HepG2 (cell line): ENCODE data around the gene ANK3. TPM values are rescaled to one million over a fixed set of nuclear protein-coding genes. Genes with fewer than 3 reads are reported as not detected.

Source experiments
- ATAC-seq: fragments of 200-7000 bp; cut with Tn5 transposase; 3 replicates; pipeline ENCODE4 v1.9.1; 2020; ENCODE audit warnings: mild to moderate bottlenecking, moderate library complexity
- BruUV-seq: library from RNA; stranded (reverse); fragments of 400-500 nt; replicated peaks from 2 replicates; lab custom pipeline; 2021; lab: Mats Ljungman, UMichigan
- CTCF ChIA-PET: fragments of 300-600 bp; formaldehyde crosslinking; extraction: SDS; loops from one replicate; lab custom pipeline; 2021; ENCODE audit warnings: low total read pairs, inconsistent platforms, low intra/inter-chr PET ratio; lab: Yijun Ruan, JAX
- POLR2A ChIA-PET: fragments of 350-600 bp; sonication (Branson Sonifier 250); formaldehyde crosslinking; loops from one replicate; lab custom pipeline; 2020; ENCODE audit warnings: antibody characterized with exemption, inconsistent platforms; lab: Yijun Ruan, JAX
- DNase-seq: peaks from one replicate; pipeline ENCODE4 v3.0.0-alpha.2; 2015; ENCODE audit warnings: low spot score
- FAIRE-seq: peaks from 3 replicates; lab custom pipeline; 2011; peaks lifted over from hg19 to GRCh38; lab: Jason Lieb, UNC
- H2AFZ ChIP-seq: one replicate; pipeline ENCODE4 v1.6.1; 2011; ENCODE audit warnings: low read length, inconsistent platforms
- H3K27ac ChIP-seq: fragments of 300-600 bp; 3 replicates; pipeline ENCODE4 v1.8.0; 2011; ENCODE audit warnings: mixed run types, mild to moderate bottlenecking, mixed read lengths, low read length, inconsistent platforms; ENCODE audit not compliant: insufficient read depth; ENCODE audit errors: extremely low read length
- H3K27me3 ChIP-seq, 2 experiments: fragments of 200-600 bp in 1 of 2; 2 replicates in 1 of 2; 3 replicates in 1 of 2; pipeline versions ENCODE4 v1.6.0 to v1.8.0; 2011; ENCODE audit warnings: low read length in 2 of 2, mild to moderate bottlenecking in 2 of 2, moderate library complexity in 2 of 2, inconsistent platforms in 1 of 2; ENCODE audit not compliant: insufficient read depth in 2 of 2, control insufficient read depth in 1 of 2
- H3K36me3 ChIP-seq, 2 experiments: fragments of 200-600 bp in 1 of 2; replicated peaks in 1 of 2; 2 replicates in 1 of 2; 3 replicates in 1 of 2; pipeline versions ENCODE4 v1.5.1 to v1.8.0; 2011; ENCODE audit warnings: low read length in 2 of 2, inconsistent platforms in 1 of 2; ENCODE audit not compliant: insufficient read depth in 2 of 2, control insufficient read depth in 1 of 2
- H3K4me1 ChIP-seq: 2 replicates; pipeline ENCODE4 v1.5.1; 2012; ENCODE audit warnings: low read length, inconsistent platforms; ENCODE audit not compliant: insufficient read depth
- H3K4me2 ChIP-seq: 2 replicates; pipeline ENCODE4 v1.6.0; 2011; ENCODE audit warnings: low read depth, low read length, inconsistent platforms
- H3K4me3 ChIP-seq, 3 experiments: fragments of 200-600 bp in 1 of 3; sonication (generic), shearing (Covaris generic) in 1 of 3; replicated peaks in 1 of 3; 2 replicates each; pipeline ENCODE4 v1.5.1; 2011 to 2016; ENCODE audit warnings: low read length in 3 of 3, inconsistent platforms in 2 of 3, low read depth in 2 of 3, mild to moderate bottlenecking in 2 of 3, control low read depth in 1 of 3, mixed read lengths in 1 of 3; ENCODE audit not compliant: insufficient read depth in 1 of 3
- H3K79me2 ChIP-seq: one replicate; pipeline ENCODE4 v1.6.1; 2011; ENCODE audit warnings: low read length, inconsistent platforms; ENCODE audit not compliant: insufficient read depth
- H3K9ac ChIP-seq: 2 replicates; pipeline ENCODE4 v1.6.0; 2011; ENCODE audit warnings: mild to moderate bottlenecking, low read depth, low read length, inconsistent platforms; ENCODE audit not compliant: insufficient read depth
- H3K9me3 ChIP-seq: 2 replicates; pipeline ENCODE4 v1.5.1; 2012; ENCODE audit warnings: mild to moderate bottlenecking, low read length
- H4K20me1 ChIP-seq: 2 replicates; pipeline ENCODE4 v1.6.0; 2011; ENCODE audit warnings: inconsistent platforms, mild to moderate bottlenecking, low read length, moderate library complexity; ENCODE audit not compliant: insufficient read depth
- AGO1 ChIP-seq: fragments of 200-400 bp; formaldehyde crosslinking; IDR thresholded peaks from 2 replicates; pipeline ENCODE4 v1.6.1; 2017; ENCODE audit warnings: mild to moderate bottlenecking, low read depth, low read length, moderate library complexity; ENCODE audit not compliant: poor library complexity, severe bottlenecking
- ELF4 ChIP-seq: sonication (generic); formaldehyde crosslinking; IDR thresholded peaks from 2 replicates; pipeline ENCODE4 v1.5.0; 2020; ENCODE audit warnings: missing genetic modification reagents, mild to moderate bottlenecking, moderate library complexity, borderline replicate concordance
- MEF2D ChIP-seq: sonication (generic); formaldehyde crosslinking; IDR thresholded peaks from 2 replicates; pipeline ENCODE4 v1.5.1; 2020; ENCODE audit warnings: mild to moderate bottlenecking, missing genetic modification reagents
- MIER2 ChIP-seq: IDR thresholded peaks from 2 replicates; pipeline ENCODE4 v1.6.1; 2016; ENCODE audit warnings: missing biosample characterization, missing genetic modification reagents
- PCBP1 ChIP-seq: fragments of 200-400 bp; formaldehyde crosslinking; IDR thresholded peaks from 2 replicates; pipeline ENCODE4 v1.6.1; 2017; ENCODE audit warnings: mild to moderate bottlenecking, low read depth, low read length, borderline replicate concordance
- PPARG ChIP-seq: conservative IDR thresholded peaks from 2 replicates; pipeline ENCODE4 v1.6.1; 2016; ENCODE audit warnings: missing biosample characterization, missing genetic modification reagents
- whole genome bisulfite sequencing: methylation state at CpG from one replicate; pipeline ENCODE4 v1.1.6; 2017; ENCODE audit warnings: low lambda C conversion rate; 5-methylcytosine and 5-hydroxymethylcytosine counted together
- in situ Hi-C: cut with HindIII; loops from 2 replicates; pipeline ENCODE4 v1.10.0; 2017; ENCODE audit warnings: low pct_unique_long_range_greater_than_20kb; ENCODE audit not compliant: extremely low pct_ligation_motif_present
- intact Hi-C: fragments of 100-400 bp; cut with micrococcal nuclease; formaldehyde crosslinking; loops from one replicate; pipeline ENCODE4 v1.10.0; 2022; ENCODE audit not compliant: unreplicated experiment
- polyA plus RNA-seq, 8 experiments: library from polyadenylated mRNA; depleted of rRNA in 3 of 8; stranded (reverse) in 7 of 8; unstranded in 1 of 8; fragments of >200 nt; fragmentation: Illumina TruSeq in 4 of 8; extraction: Trizol in 4 of 8; gene quantifications; 2 replicates each; pipeline versions ENCODE4 v1.2.1 to v1.2.3, GENCODE V29; 2011 to 2016; ENCODE audit warnings: low read depth in 4 of 8, missing spikeins in 1 of 8, mixed read lengths in 1 of 8; ENCODE audit not compliant: insufficient read depth in 1 of 8
- total RNA-seq, 5 experiments: library from RNA; depleted of rRNA; stranded (reverse); fragments of >200 nt; fragmentation: Illumina TruSeq; extraction: Trizol; gene quantifications; 2 replicates each; pipeline ENCODE4 v1.2.3, GENCODE V29; 2016; ENCODE audit warnings: low read depth in 1 of 5
- TF ChIP-seq, protein P1 (sequence below): sonication (generic); formaldehyde crosslinking; IDR thresholded peaks from 2 replicates; pipeline ENCODE4 v1.5.0; 2020; ENCODE audit warnings: missing genetic modification reagents
- TF ChIP-seq, protein P2 (sequence below): IDR thresholded peaks from 2 replicates; pipeline ENCODE4 v1.6.1; 2012; ENCODE audit warnings: low read depth, low read length, improper control_type of control experiment
- TF ChIP-seq, protein P3 (sequence below): sonication (generic); formaldehyde crosslinking; IDR thresholded peaks from 2 replicates; pipeline ENCODE4 v1.8.0; 2022; ENCODE audit warnings: mild to moderate bottlenecking, missing genetic modification reagents, borderline replicate concordance
- TF ChIP-seq, protein P4 (sequence below): sonication (generic); formaldehyde crosslinking; IDR thresholded peaks from 2 replicates; pipeline ENCODE4 v1.5.1; 2020; ENCODE audit warnings: mild to moderate bottlenecking, missing genetic modification reagents, moderate library complexity

The ANK3 gene
- total and polyA plus RNA-seq, 2 of the 13 experiments (the other 11 are each of a cell fraction or from before 2014, with no cell fraction given): not detected

DNA sequence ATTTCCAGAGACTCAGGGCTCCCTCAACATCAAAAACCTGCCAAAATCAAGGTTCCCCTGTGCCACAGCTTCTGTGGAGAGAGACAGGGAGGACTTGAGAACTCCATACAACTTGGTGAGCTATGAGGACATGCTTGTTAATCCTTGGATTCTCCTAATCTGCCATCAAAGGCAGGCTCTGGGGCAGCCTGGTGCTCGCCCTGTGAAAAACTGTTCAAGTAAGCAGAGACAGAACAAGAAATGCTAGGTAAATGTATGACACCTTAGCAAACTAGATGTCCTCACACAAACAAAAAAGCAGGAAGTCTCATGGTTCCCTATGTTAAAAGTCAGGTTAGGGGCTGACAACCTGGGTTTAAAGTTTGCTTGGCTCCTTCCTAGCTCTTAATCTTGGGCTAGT is 73.6 kb downstream of the ANK3 start:
- Histone ChIP-seq H3K36me3 (no peaks in the 10 kb centered on the region), H3K4me3 (no peak overlapping the region), H3K79me2 (no peaks in the 10 kb centered on the region), H3K9me3 (no peaks in the 10 kb centered on the region), H3K4me2 (no peak overlapping the region), H3K27ac (no peak overlapping the region), H3K27me3 (no peaks in the 10 kb centered on the region; a peak in 1 of 5 replicates), H3K9ac (no peak overlapping the region), H3K4me1 (no peaks in the 10 kb centered on the region), H2AFZ (no peak overlapping the region), H4K20me1 (no peaks in the 10 kb centered on the region)
- in situ Hi-C loops (no loop called here), intact Hi-C loops (no loop called here)
- POLR2A ChIA-PET: no interaction called here
- FAIRE-seq (no peak), DNase-seq (no peak), ATAC-seq (no peak)
- 10% methylated on average over 1 of the region's 1 CpG for WGBS
- TF ChIP-seq PCBP1 (no peak), PPARG (CRISPR knock-in tag) (no peak), MEF2D (CRISPR knock-in tag) (no peak), MIER2 (CRISPR knock-in tag) (no peak), ELF4 (no peak), AGO1 (no peak)
- TF ChIP-seq, protein P1, sequence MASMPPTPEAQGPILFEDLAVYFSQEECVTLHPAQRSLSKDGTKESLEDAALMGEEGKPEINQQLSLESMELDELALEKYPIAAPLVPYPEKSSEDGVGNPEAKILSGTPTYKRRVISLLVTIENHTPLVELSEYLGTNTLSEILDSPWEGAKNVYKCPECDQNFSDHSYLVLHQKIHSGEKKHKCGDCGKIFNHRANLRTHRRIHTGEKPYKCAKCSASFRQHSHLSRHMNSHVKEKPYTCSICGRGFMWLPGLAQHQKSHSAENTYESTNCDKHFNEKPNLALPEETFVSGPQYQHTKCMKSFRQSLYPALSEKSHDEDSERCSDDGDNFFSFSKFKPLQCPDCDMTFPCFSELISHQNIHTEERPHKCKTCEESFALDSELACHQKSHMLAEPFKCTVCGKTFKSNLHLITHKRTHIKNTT: no peak
- BruUV-seq: no TSS peak
- CTCF ChIA-PET: no interaction called here

DNA sequence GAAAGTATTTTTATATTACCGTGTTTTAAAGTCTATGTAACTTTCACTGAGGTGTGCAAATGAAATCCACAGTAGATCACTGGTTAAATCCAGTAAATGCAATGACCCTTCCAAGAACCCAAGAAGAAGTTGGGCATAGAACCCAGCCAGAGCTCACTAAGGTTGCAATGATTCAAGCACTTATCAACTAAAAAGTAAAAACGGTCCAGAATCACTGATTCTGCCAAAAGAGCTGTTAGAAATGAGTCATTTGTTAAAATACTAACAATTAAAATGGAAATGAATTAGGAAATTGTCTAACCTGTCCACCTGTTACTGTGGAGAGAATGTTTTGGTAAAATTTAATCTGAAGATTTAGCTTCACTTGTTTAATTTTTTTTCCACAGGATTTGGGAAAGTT is 74.4 kb downstream of the ANK3 start:
- H2AFZ ChIP-seq: no peak overlapping the region
- no peak for FAIRE-seq
- no peak overlapping the region for H3K9ac ChIP-seq
- BruUV-seq: no TSS peak
- H3K27me3 ChIP-seq: no peaks in the 10 kb centered on the region
- no peak for DNase-seq
- no peaks in the 10 kb centered on the region for H3K9me3 ChIP-seq
- no peaks in the 10 kb centered on the region for H3K36me3 ChIP-seq
- no peaks in the 10 kb centered on the region for H3K79me2 ChIP-seq
- no peaks in the 10 kb centered on the region for H4K20me1 ChIP-seq
- WGBS: 0% methylated on average over 2 of the region's 2 CpGs
- no peak for ATAC-seq
- intact Hi-C loops (no loop called here), in situ Hi-C loops (no loop called here)
- H3K4me2 ChIP-seq: no peak overlapping the region
- H3K4me3 ChIP-seq: no peak overlapping the region
- H3K27ac ChIP-seq: no peak overlapping the region
- CTCF ChIA-PET: no interaction called here
- no peaks in the 10 kb centered on the region for H3K4me1 ChIP-seq
- POLR2A ChIA-PET: no interaction called here
- TF ChIP-seq, protein P2, sequence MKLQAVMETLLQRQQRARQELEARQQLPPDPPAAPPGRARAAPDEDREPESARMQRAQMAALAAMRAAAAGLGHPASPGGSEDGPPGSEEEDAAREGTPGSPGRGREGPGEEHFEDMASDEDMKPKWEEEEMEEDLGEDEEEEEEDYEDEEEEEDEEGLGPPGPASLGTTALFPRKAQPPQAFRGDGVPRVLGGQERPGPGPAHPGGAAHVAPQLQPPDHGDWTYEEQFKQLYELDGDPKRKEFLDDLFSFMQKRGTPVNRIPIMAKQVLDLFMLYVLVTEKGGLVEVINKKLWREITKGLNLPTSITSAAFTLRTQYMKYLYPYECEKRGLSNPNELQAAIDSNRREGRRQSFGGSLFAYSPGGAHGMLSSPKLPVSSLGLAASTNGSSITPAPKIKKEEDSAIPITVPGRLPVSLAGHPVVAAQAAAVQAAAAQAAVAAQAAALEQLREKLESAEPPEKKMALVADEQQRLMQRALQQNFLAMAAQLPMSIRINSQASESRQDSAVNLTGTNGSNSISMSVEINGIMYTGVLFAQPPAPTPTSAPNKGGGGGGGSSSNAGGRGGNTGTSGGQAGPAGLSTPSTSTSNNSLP: no peak
- TF ChIP-seq, protein P3, sequence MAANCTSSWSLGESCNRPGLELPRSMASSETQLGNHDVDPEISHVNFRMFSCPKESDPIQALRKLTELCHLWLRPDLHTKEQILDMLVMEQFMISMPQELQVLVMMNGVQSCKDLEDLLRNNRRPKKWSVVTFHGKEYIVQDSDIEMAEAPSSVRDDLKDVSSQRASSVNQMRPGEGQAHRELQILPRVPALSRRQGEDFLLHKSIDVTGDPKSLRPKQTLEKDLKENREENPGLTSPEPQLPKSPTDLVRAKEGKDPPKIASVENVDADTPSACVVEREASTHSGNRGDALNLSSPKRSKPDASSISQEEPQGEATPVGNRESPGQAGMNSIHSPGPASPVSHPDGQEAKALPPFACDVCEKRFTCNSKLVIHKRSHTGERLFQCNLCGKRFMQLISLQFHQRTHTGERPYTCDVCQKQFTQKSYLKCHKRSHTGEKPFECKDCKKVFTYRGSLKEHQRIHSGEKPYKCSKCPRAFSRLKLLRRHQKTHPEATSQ (CRISPR knock-in tag): no peak
- TF ChIP-seq, protein P4, sequence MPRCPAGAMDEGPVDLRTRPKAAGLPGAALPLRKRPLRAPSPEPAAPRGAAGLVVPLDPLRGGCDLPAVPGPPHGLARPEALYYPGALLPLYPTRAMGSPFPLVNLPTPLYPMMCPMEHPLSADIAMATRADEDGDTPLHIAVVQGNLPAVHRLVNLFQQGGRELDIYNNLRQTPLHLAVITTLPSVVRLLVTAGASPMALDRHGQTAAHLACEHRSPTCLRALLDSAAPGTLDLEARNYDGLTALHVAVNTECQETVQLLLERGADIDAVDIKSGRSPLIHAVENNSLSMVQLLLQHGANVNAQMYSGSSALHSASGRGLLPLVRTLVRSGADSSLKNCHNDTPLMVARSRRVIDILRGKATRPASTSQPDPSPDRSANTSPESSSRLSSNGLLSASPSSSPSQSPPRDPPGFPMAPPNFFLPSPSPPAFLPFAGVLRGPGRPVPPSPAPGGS (CRISPR knock-in tag): no peak
- no peak for TF ChIP-seq MEF2D (CRISPR knock-in tag)
